GM12878 (cell line): ENCODE measurements around the gene RACGAP1.

Source experiments
- CTCF ChIP-seq, 3 experiments: IDR thresholded peaks in 2 of 3; conservative IDR thresholded peaks in 1 of 3; 2 replicates each; pipeline ENCODE4 v1.5.1; 2011; ENCODE audit warnings: low read depth in 3 of 3, low read length in 3 of 3, mild to moderate bottlenecking in 3 of 3, control low read depth in 2 of 3, moderate library complexity in 2 of 3, inconsistent platforms in 1 of 3, mixed read lengths in 1 of 3; ENCODE audit not compliant: control insufficient read depth in 2 of 3, insufficient read depth in 1 of 3; ENCODE audit errors: extremely low read depth in 1 of 3
- FOXM1 ChIP-seq: IDR thresholded peaks from 2 replicates; pipeline ENCODE4 v1.6.1; 2012; ENCODE audit warnings: low read depth, mild to moderate bottlenecking, inconsistent platforms, low read length, moderate library complexity
- HCFC1 ChIP-seq: fragments of 150-350 bp; IDR thresholded peaks from 2 replicates; pipeline ENCODE4 v1.6.1; 2014; ENCODE audit warnings: low read length
- PML ChIP-seq: IDR thresholded peaks from 2 replicates; pipeline ENCODE4 v1.6.1; 2012; ENCODE audit warnings: low read length, inconsistent platforms
- POLR2A ChIP-seq: IDR thresholded peaks from 2 replicates; pipeline ENCODE4 v1.6.1; 2011; ENCODE audit warnings: low read depth, mild to moderate bottlenecking, low read length
- POLR2AphosphoS5 ChIP-seq: IDR thresholded peaks from 2 replicates; pipeline ENCODE4 v1.6.1; 2011; ENCODE audit warnings: mild to moderate bottlenecking, low read length, inconsistent platforms
- SP1 ChIP-seq: IDR thresholded peaks from one replicate; pipeline ENCODE4 v1.6.1; 2011; ENCODE audit warnings: low read depth, low read length
- ZBTB40 ChIP-seq: fragments of 450-650 bp; IDR thresholded peaks from 2 replicates; pipeline ENCODE4 v1.6.1; 2016; ENCODE audit warnings: mild to moderate bottlenecking, moderate library complexity, borderline replicate concordance
- ZNF274 ChIP-seq: IDR thresholded peaks from one replicate; pipeline ENCODE4 v1.8.0; 2011; ENCODE audit not compliant: insufficient read length, insufficient read depth
- TF ChIP-seq, protein P1 (sequence below): IDR thresholded peaks from 2 replicates; pipeline ENCODE4 v1.6.1; 2011; ENCODE audit warnings: borderline replicate concordance, low read depth, mild to moderate bottlenecking, moderate library complexity, mixed read lengths, low read length; ENCODE audit not compliant: insufficient read depth; ENCODE audit errors: extremely low read length

DNA sequence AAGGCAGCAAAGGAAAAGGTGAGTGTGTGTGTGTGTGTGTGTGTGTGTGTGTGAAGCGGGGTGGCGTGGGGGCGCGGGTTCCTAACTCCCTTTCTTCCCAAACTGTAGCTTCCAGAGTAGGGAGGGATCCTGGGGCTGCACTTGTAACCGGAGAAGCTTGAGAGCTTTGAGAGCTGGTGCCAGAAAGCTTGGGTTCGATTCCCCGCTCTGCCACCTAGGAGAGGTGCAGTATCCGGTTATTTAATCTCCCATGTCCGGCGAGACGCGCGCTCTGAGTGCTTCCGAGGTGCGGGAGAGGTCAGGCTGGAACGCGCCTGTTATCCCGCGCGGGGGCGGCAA, 7.2 kb upstream of the RACGAP1 start:
- TF ChIP-seq CTCF (IDR thresholded peaks at IDR 0.05 in 2 of 3, conservative IDR thresholded peaks at IDR 0.05 in 1 of 3; ENCODE audit: control insufficient read depth in 2 of 3, extremely low read depth in 1 of 3, insufficient read depth in 1 of 3, low read depth in 3 of 3, low read length in 3 of 3), result no peak
- no peak for TF ChIP-seq SP1
- TF ChIP-seq ZBTB40, result no peak
- TF ChIP-seq POLR2AphosphoS5, result no peak
- no peak for TF ChIP-seq ZNF274
- no peak for TF ChIP-seq PML
- TF ChIP-seq HCFC1, result no peak
- TF ChIP-seq, protein P1, sequence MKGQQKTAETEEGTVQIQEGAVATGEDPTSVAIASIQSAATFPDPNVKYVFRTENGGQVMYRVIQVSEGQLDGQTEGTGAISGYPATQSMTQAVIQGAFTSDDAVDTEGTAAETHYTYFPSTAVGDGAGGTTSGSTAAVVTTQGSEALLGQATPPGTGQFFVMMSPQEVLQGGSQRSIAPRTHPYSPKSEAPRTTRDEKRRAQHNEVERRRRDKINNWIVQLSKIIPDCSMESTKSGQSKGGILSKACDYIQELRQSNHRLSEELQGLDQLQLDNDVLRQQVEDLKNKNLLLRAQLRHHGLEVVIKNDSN, result no peak
- no peak for TF ChIP-seq POLR2A
- no peak for TF ChIP-seq FOXM1
